NCI-H1930 (cell line): ENCODE results near the gene TCF3.
"Not testable (repeated sequence)": the region's sequence is repeated elsewhere in the genome, so short reads cannot be mapped to it uniquely, and the experiment has no call there.

Experiments used
- DNase-seq, 2 experiments: peaks; one replicate each; lab custom pipeline; 2025; lab: John Stamatoyannopoulos, UW

Gene TCF3

DNA sequence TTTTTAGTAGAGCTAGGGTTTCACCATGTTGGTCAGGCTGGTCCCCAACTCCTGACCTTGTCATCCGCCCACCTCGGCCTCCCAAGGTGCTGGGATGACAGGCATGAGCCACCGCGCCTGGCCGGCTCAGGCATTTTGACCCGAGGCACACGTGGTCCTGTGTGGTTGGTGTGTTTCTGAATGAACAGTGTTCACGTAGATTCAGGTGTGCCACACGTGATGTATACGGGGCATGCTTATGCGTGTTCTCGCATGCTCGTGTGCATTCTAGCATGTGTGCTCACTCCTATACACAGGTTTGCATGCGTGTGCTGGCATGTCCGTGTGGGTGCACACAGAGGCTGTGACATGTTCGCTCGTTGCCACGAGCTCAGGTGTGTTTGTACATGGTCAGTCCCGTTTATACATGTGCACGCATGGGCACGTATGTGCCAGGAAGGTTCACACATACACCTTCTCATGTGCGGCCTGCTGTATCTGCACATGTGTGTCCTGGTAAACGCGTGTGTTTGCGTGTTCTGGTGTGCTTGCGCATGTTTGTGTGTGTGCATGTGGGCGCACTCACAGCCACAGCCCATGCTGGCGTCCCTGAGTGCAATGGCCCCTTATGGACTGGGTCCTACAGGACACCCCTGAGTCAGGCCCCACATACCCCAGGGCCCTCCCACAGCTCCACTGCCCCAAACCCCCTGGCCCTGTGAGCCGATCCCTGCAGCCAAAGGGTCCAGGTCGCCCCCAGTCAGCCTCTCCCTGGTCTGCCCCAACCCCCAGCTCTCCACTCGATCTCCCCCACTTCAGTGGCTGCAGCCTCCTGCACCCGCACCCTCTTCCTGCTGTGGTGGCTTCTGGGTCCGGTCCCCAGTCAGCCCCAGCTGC, 20.6 kb upstream of the TCF3 start:
- DNase-seq: no peak

DNA sequence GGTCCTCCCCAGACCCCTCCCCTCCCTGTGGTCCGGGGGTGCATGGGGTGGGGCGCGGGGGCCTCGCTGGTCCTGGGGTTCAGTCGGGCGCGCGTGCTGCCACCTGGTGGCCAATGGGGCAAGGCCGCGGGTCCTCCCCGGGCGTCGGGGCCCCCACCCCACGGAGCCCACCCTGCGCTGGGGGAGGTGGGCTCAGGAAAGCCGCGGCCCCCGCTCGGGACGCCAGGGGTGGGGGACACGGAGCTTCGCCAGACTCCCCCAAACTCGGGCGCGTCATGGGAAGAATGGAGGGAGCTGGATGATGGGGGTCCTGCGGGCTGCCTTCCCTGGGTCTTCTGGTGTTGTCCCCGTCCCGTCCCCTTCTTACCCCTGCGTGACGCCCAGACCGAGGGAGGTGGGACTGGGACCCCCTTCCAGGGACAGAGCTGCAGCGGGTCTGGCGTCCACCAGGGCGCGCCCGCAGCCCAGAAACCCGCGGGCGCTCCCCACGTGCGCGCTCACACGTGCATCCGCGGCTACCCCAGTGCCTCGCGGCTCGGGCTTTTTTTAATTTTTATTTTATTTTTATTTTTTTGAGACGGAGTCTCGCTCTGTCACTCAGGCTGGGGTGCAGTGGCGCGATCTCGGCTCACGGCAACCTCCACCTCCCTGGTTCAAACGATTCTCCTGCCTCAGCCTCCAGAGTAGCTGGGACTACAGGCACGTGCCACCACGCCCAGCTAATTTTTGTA, 19.8 kb upstream of the TCF3 start:
- no peak for DNase-seq

DNA sequence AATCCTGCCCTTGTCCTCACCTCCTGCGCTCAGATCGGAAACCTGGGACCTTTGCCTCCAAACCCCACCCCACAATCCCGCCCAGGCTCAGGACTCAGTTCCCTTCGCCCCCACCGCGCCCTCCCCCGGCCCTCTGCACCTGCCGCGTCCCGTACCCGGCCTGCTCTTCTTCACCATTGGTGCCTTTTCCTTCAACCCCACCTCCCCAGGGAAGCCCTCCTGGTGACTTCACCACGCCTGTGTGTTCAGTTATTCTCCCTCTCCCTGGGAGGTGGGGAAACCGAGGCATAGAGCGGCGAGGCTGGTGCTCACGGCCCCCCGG, 19.3 kb upstream of the TCF3 start:
- no peak for DNase-seq

DNA sequence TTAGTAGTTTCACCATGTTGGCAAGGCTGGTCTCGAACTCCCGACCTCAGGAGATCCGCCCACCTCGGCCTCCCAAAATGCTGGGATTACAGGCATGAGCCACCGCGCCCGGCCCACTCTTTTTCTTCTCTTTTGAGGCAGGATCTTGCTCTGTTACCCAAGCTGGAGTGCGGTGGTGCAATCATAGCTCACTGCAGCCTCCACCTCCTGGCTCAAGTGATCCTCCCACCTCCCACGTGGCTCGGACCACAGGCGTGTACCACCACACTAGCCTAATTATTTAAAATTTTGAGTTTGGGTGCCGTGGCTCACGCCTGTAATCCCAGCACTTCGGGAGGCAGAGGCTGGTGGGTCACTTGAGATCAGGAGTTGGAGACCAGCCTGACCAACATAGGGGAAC, 18.3 kb upstream of the TCF3 start:
- DNase-seq: not testable (repeated sequence)

DNA sequence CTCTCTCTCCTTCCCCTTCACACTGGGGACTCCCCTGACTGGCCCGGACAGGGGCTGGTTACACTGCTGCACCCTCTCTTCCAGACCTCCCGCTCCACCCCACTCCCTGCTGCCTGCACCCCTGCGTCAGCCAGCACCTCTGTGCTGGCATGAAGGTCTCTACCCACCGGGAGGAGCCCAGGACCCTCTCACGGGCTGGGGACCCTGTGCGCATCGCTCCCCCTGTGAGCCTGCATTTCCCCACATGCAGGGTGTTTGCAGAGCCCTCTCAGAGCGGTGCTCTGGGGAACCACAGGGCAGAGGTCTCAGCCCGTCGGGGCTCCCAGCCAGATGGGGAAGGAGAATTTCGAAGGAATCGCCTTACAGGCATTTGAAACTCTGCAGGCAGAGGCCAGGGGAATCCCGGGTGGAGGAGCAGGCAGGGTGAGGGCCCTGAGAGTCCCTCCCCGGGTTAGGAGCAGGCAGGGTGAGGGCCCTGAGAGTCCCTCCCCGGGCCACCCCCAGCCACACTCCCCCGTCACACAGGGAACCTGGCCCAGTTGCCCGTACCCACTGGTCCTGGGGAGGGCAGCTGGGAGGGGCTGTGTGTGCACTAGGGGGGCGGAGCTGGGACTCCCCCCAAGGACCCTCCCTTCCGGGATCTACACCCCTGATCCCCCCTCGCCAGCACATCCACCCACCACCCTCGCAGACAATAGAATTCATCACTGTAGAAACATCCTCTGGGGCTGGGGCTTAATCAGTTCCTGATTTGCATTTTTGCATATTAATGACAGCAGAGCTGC, 16.3 kb upstream of the TCF3 start:
- no peak for DNase-seq

DNA sequence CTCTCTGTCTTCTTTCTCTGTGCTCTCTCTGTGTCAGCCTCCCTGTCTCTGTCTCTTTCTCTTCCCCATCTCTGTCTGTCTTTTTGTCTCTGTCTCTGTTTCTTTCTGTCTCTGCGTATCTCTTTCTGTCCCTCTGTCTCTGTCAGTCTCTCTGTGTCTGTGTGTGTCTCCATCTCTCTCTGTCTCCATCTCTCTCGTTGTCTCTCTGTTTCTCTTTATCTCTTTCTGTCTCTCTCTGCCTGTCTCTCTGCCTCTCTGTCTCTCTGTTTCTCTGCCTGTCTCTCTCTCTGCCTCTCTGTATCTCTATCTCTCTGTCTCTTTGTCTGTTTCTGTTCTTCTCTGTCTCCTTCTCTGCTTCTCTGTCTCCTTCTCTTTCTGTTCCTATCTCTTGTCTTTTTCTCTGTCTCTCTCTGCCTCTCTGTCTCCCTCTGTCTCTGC, 15.7 kb upstream of the TCF3 start:
- no peak for DNase-seq

DNA sequence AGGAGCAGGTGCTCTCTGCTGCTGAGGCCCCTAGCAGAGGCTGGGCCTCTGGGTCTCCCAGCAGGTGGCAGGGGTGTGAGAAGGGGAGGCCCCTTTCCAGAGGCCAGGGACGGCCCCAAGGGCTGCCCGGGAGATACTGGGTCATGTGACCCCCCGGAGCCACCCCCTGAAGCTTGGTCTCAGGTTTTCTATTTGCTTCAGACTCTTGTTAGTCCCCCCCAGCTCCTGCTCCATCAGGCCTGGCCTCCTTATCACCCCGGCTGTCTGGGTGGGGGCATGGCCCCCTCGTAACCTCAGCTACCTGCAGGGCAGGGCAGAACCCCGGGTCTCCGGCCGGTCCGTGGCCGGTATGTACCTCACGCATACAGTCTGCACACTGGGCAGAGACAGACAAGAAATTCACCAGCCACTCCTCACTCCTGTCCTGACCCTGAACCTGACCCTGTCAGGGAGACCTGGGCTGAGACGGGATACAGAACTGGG, 13.2 kb upstream of the TCF3 start:
- no peak for DNase-seq

DNA sequence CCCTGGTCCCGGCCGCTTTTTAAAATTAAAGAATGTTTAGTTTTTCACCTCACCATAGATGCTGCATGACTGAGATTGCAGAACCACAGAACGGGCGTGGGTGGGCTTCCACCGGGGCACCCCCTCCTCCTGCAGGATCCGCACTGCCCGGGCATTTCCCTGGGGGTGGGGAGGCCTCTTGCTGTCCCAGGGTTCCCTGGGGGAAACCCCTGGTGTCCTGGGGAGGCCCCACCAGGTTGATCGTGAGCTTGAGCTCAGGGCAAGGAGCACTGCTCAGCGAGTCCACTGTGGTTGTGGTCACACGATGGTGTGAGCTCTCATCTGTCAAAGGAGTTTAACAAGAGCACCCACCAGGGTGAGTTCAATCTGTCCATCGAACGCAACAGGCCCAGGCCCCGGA, 11.4 kb upstream of the TCF3 start:
- DNase-seq: no peak

DNA sequence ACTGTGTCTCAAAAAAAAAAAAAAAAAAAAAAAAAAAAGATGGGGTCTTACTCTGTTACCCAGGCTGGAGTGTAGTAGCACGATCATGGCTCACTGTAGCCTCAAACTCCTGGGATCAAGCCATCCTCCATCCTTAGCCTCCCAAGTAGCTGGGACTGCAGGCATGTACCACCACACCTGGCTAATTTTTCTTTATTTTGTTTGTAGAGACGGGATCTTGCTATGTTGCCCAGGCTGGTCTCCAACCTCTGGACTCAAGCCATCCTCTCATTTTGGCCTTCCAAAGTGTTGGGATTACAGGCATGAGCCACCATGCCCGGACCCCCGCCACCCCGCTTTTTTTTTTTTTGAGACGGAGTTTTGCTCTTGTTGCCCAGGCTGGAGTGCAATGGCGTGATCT, 10.8 kb upstream of the TCF3 start:
- not testable (repeated sequence) for DNase-seq

DNA sequence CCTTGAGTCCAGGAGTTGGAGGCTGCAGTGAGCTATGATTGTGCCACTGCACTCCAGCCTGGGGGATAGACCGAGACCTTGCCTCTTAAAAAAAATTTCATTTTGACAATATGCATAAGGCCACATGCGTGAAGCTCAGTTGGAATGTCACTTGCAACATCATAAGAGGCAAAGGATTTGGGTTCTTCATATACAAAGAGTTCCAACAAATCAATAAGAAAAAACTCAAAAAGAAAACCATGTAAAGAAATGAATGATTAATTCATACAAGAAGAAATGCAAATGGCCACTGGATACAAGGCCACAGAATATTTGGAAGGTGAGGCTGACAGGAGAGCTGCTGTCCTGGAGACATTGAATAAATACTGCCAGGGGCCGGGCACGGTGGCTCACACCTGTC, 9.6 kb upstream of the TCF3 start:
- DNase-seq: no peak

DNA sequence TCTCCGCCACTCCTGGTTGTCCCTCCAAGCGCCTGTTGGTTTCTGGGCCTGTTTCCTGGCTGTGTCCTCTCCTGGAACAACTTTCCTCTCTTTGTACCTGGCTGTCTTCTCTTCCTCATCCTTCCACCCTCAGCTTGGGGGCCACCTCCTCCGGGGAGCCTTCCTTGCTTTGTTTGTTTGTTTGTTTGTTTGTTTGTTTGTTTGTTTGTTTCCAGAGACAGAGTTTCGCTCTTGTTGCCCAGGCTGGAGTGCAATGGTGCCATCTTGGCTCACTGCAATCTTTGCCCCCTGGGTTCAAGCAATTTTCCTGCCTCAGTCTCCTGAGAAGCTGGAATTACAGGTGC, 6.6 kb upstream of the TCF3 start:
- DNase-seq: no peak

DNA sequence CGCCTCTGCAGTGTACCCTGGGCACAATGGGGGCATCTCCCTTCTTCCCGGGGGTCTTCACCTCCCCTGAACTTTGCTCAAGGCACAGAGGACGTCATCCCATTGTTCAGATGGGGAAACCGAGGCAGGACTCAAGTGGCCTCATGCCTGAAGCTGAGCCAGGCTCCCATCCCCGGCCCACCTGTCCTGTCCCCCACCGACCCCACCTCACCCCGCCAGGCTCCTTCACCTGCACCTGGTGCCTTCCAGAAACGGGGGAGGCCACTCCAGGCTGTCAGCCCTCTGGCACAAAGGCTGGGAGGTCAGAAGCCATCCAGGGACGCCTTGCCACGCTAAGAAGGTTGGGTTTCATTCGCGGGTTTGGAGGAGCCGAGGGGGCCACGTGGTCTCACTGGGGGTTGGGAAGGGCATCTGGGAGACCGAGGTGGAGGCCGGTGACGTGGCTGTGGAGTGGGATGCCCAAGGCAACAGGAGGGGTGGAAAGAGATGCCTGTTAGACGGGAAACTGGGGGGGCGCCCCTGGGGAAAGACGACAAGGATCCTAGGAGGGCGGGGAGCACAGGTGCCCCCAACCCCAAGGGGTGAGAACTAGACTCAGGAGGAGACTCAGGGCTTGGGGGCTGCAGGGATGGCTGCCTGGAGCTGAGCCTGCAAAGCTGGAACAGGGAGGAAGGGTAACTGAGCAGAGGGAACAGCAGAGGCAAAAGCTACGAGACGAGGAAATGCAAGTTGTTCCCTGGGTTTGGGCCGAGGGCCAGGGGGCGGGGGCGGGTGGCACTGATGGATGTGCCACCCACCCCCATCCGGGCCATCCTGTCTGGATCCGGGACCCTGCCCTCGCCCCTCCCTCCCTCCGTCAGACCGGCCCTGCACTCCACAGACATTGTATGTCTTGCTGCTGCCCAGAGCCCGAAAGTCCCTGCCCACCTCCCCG, 6.0 kb upstream of the TCF3 start:
- DNase-seq: no peak

DNA sequence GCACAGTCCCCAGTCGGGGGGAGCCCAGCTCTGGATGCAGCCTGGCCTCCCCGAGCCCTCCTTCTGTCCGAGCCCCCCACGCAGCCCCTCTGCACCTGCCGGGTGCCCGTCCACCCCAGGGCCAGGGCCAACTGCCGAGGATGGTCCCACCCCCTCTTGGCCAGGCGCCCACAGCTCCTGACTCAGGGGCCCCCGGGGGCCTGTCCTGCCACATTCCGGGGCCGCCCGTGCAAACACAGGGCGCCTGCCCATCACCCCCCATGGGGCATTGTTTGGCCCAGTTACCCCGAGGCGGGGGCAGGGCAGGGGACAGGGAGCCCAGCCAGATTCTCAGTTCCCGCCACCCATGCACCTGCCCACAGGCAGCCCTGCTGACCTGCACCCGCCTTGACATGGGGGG, 5.3 kb upstream of the TCF3 start:
- DNase-seq: no peak

DNA sequence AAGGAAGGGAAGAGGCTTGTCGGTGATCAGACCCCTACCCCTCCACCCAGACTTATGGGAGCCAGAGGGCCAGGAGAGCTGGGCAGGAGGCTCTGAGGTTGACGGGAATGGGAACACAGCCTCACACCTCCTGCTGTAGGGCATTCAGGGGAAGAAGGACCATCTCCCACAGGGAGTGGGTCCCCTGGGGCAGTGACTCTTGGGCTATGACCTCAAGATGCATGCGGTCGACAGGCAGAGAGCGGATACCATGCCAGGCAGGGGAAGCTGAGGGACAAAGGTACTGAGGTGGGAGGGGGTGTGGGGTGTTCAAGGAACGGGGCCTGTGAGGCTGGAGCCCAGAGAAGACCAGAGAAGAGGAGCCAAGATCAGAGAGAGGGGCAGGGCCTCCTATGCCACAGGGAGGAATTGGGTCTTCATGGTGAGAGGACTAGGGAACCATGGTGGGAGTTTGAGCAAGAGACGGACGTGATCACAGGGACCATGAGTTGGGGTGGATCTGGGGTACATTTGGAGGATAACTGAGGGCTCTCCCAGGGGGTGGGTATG, 4.6 kb upstream of the TCF3 start:
- DNase-seq: no peak

DNA sequence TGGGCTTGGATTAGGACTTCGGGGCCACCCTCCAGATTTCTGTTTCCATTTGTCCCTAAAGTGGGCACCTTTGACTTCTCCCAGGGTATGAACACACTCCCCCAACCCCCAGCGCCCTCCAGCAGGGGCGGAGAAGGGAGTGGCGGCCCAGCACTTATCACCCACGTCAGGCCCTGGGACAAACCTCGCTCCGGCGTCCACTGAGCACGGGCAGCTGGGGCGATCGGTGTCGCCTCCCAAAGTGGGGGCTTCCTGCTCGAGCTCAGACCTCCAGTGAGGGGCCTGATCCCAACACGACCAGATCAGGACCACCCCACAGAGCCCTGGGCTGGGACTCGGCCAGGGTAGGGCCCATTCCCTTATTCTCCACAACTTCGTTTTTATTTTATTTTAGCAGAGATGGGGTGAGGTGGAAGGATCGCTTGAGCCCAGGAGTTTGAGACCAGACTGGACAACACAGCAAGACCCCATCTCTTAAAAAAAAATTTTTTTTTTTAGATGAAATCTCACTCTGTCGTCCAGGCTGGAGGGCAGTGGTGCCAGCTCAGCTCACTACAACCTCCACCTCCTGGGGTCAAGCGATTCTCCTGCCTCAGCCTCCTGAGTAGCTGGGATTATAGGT, 3.7 kb upstream of the TCF3 start:
- DNase-seq: no peak

DNA sequence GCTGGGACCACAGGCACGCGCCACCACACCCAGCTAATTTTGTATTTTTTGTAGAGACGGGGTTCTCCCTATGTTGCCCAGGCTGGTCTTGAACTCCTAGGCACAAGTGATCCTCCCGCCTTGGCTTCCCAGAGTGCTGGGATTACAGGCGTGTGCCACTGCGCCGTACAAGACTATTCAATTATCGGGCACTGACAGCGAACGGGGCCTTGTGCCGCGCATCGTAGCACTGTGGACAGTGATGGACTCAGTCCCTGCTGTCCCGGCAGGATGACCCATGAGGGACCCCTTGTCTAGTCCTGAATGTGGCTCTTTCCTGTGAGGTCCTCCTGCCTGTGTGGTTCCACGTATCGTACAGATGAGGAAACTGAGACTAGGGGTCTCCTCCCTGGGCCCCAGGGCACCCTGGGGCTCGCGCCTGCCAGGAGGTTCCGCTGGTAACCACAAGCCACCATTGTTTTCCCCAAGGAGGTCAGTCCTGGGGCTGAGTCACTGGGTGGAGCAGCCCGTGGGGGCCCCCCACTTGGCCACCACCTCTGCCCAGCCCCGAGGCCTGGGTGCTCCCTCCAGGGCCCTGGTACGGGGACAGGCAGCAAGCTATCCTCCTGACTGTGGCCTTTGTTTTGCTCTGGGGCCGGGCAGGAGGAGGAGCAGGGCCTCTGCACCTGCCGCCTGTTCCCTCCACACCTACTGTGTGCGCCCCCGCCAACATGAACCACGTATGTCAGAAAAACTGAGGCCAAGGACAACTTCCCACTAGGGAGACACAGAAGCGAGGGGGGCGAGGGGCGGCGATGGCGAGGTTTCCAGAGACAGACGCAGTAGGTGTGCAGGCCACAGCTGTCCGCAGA, 2.9 kb upstream of the TCF3 start:
- no peak for DNase-seq

DNA sequence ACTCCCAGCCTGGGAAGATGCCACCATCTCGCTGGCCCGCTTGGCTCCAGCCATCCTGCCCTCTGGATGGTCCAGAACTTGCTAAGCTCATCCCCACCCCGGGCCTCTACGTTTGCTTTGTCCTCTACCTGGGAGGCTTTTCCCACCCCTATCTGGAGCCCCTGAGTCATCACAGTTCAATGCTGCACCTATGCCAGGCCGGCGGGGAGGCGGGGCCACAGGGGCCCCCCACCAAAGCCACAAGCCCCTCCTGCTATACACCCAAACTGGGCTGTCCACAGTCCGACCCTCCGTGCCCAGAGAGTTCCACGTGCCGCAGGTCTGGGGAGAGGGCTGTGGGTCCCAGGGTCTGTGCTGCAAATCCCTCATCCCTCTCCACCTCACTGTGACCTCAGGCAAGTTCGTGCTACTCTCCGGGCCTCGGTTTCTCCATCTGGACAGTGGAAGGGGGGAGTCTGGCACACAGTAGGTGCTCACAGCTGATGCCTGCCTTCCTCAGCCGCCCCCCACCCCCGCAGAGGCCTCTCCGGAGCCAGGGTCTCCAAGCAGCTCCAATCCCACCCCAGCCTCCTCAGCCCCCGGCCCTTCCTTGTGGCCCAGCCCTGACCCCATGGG, 1.9 kb upstream of the TCF3 start:
- DNase-seq: no peak

DNA sequence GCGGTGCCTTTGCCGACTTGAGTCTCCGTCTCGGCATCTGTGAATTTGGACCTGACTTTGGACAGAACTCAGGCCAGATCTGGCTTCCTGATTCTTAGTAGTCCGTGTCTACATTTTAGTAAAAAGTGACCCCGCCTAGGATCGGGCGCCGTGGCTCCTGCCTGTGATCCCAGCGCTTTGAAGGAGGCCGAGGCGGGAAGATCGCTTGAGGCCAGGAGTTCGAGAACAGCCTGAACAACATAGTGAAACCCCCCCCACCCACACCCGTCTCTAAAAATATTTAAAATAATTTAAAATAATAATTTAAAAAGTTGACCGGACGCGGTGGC, 849 bp upstream of the TCF3 start:
- no peak for DNase-seq

DNA sequence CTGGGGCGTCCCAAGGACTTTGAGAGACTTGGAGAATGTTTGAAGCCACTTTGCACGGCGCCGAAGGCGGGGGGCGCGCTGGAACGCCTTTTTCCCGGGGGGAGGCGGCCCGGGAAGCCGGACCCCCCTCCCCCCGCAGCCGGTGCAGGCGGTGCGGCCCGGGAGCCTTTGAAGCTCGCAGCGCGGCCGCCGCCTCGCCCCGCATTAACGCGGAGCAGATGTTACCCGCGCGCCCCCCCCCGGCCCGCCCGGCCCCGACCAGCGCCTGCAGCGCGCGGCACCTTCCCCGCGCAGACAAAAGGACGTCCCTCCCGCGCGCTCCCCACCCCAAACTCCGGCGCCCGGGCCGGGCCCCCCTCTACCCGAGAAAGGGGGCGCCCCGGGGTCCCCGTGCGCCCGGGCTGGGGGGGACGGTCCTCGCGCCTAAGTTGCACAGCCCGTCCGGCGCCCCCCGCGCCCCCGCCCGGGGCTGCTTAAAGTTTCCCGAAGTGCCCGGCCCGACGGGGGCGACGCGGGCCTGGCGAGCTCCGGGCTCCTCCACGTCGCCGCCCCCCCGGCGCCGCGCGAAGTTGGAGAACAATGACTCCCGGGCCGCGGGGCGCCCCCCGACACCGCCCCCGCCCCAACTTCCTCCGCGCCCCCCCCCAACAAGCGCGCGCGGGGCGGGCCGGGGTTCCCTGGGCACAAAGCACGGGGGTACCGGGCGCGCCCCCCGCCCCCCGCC, 685 bp downstream of the TCF3 start:
- no peak for DNase-seq
